ENCODE measurements around the gene CNKSR2. TPM values are rescaled to one million over a fixed set of nuclear protein-coding genes. Genes with fewer than 3 reads are reported as not detected.

CNKSR2 gene
- total RNA-seq, 3 donors from 2014 or later: 4.9 to 11.2 (median 5.4) TPM

GRCh38 chrX:21698272-21698671, 324.1 kb downstream of the CNKSR2 start:
- H3K36me3 ChIP-seq: no peaks in the 10 kb centered on the region
- no peak for TF ChIP-seq CTCF (IDR thresholded peaks at IDR 0.05)
- TF ChIP-seq POLR2A (IDR thresholded peaks at IDR 0.05): no peak
- TF ChIP-seq POLR2AphosphoS5 (IDR thresholded peaks at IDR 0.05): no peak
- intact Hi-C loops (cut with DNase I; ENCODE audit: low total_unique reads): no loop called here
- H3K27ac ChIP-seq: no peak overlapping the region
- no peaks in the 10 kb centered on the region for H3K4me1 ChIP-seq
- no peak overlapping the region for H3K4me3 ChIP-seq
- no peak for DNase-seq (ENCODE audit: low spot score in 2 of 2)
- H3K9me3 ChIP-seq: no peaks in the 10 kb centered on the region
- H3K27me3 ChIP-seq: peaks cover 0 to 16% of the 10 kb centered on the region in 2 donors

- intact Hi-C loops (cut with DNase I; ENCODE audit: low total_unique reads): no loop called here
- H3K36me3 ChIP-seq: no peaks in the 10 kb centered on the region
Measured at GRCh38 chrX:21699136-21699535, 324.9 kb downstream of the CNKSR2 start.

GRCh38 chrX:21700275-21700674, 326.1 kb downstream of the CNKSR2 start:
- TF ChIP-seq POLR2AphosphoS5 (IDR thresholded peaks at IDR 0.05) (no peak), POLR2A (IDR thresholded peaks at IDR 0.05) (no peak), CTCF (IDR thresholded peaks at IDR 0.05) (no peak)
- H3K36me3 ChIP-seq: no peaks in the 10 kb centered on the region
- no peak overlapping the region for H3K4me3 ChIP-seq
- no peak for DNase-seq (ENCODE audit: low spot score in 2 of 2)
- H3K9me3 ChIP-seq: no peaks in the 10 kb centered on the region
- no peaks in the 10 kb centered on the region for H3K4me1 ChIP-seq
- intact Hi-C loops (cut with DNase I; ENCODE audit: low total_unique reads): no loop called here
- no peak overlapping the region for H3K27ac ChIP-seq
- peaks cover 0 to 23% of the 10 kb centered on the region in 2 donors for H3K27me3 ChIP-seq

More at GRCh38 chrX:21699136-21699535, 324.9 kb downstream of the CNKSR2 start:
- H3K4me3 ChIP-seq: no peak overlapping the region
- TF ChIP-seq POLR2AphosphoS5 (IDR thresholded peaks at IDR 0.05): no peak
- TF ChIP-seq CTCF (IDR thresholded peaks at IDR 0.05): no peak
- no peak for TF ChIP-seq POLR2A (IDR thresholded peaks at IDR 0.05)
- DNase-seq (ENCODE audit: low spot score in 2 of 2): no peak
- H3K9me3 ChIP-seq: no peaks in the 10 kb centered on the region
- H3K27ac ChIP-seq: no peak overlapping the region
- H3K27me3 ChIP-seq: peaks cover 0 to 16% of the 10 kb centered on the region in 2 donors
- no peaks in the 10 kb centered on the region for H3K4me1 ChIP-seq

GRCh38 chrX:21700967-21701366, 326.7 kb downstream of the CNKSR2 start:
- Histone ChIP-seq H3K4me3 (no peak overlapping the region), H3K9me3 (no peaks in the 10 kb centered on the region), H3K36me3 (no peaks in the 10 kb centered on the region), H3K27ac (no peak overlapping the region), H3K4me1 (no peaks in the 10 kb centered on the region), H3K27me3 (peaks cover 0 to 23% of the 10 kb centered on the region in 2 donors)
- no peak for DNase-seq (ENCODE audit: low spot score in 2 of 2)
- intact Hi-C loops (cut with DNase I; ENCODE audit: low total_unique reads): no loop called here
- TF ChIP-seq POLR2AphosphoS5 (IDR thresholded peaks at IDR 0.05) (no peak), CTCF (IDR thresholded peaks at IDR 0.05) (no peak), POLR2A (IDR thresholded peaks at IDR 0.05) (no peak)

GRCh38 chrX:21702725-21703124, 328.5 kb downstream of the CNKSR2 start:
- peaks cover 0 to 23% of the 10 kb centered on the region in 2 donors for H3K27me3 ChIP-seq
- intact Hi-C loops (cut with DNase I; ENCODE audit: low total_unique reads): no loop called here
- DNase-seq (ENCODE audit: low spot score in 2 of 2): no peak
- TF ChIP-seq POLR2A (IDR thresholded peaks at IDR 0.05) (no peak), POLR2AphosphoS5 (IDR thresholded peaks at IDR 0.05) (no peak), CTCF (IDR thresholded peaks at IDR 0.05) (no peak)
- no peak overlapping the region for H3K4me3 ChIP-seq
- H3K9me3 ChIP-seq: peaks cover 0 to 5% of the 10 kb centered on the region in 2 donors
- no peaks in the 10 kb centered on the region for H3K36me3 ChIP-seq
- H3K4me1 ChIP-seq: no peaks in the 10 kb centered on the region
- H3K27ac ChIP-seq: no peak overlapping the region
